ENCODE results near the gene CD82.
"Not testable (repeated sequence)": the region's sequence is repeated elsewhere in the genome, so short reads cannot be mapped to it uniquely, and the experiment has no call there.

CD82 gene

DNA sequence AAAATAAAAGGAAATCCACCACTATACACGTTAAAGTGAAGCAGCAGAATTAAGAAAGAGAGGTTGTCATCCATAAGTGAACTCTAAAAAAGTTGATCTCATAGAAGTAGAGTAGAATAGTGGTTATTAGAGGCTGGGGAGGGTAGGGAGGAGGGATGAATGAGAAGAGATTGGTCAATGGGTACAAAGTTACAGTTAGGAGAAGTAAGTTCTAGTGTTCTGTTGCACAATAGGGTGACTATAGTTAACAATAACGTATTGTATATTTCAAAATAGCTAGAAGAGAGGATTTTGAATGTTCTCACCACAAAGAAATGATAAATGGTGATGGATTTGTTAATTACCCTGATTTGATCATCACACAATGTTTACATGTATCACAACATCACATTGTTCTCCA is 72.0 kb downstream of the CD82 start:
- H3K27ac ChIP-seq: no peak overlapping the region
- TF ChIP-seq, protein P1, sequence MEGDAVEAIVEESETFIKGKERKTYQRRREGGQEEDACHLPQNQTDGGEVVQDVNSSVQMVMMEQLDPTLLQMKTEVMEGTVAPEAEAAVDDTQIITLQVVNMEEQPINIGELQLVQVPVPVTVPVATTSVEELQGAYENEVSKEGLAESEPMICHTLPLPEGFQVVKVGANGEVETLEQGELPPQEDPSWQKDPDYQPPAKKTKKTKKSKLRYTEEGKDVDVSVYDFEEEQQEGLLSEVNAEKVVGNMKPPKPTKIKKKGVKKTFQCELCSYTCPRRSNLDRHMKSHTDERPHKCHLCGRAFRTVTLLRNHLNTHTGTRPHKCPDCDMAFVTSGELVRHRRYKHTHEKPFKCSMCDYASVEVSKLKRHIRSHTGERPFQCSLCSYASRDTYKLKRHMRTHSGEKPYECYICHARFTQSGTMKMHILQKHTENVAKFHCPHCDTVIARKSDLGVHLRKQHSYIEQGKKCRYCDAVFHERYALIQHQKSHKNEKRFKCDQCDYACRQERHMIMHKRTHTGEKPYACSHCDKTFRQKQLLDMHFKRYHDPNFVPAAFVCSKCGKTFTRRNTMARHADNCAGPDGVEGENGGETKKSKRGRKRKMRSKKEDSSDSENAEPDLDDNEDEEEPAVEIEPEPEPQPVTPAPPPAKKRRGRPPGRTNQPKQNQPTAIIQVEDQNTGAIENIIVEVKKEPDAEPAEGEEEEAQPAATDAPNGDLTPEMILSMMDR (conservative IDR thresholded peaks at IDR 0.05): no peak
- TF ChIP-seq ZFX (IDR thresholded peaks at IDR 0.05): no peak

DNA sequence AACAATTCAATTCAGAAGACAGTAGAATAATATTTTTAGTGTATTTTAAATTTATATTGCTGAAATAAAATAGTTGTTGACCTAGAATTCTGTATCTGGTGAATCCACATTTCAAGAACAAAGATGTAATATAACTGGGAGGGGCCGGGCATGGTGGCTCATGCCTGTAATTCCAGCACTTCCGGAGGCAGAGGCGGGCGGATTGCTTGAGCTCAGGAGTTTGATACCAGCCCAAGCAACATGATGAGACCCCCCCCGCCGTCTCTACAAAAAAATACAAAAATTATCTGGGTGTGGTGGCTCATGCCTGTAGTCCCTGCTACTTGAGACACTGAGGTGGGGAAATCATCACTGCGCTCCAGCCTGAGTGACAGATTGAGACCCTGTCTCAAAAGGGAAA is 72.6 kb downstream of the CD82 start:
- no peak overlapping the region for H3K27ac ChIP-seq
- TF ChIP-seq ZFX (IDR thresholded peaks at IDR 0.05): no peak
- TF ChIP-seq, protein P1 (conservative IDR thresholded peaks at IDR 0.05): no peak

DNA sequence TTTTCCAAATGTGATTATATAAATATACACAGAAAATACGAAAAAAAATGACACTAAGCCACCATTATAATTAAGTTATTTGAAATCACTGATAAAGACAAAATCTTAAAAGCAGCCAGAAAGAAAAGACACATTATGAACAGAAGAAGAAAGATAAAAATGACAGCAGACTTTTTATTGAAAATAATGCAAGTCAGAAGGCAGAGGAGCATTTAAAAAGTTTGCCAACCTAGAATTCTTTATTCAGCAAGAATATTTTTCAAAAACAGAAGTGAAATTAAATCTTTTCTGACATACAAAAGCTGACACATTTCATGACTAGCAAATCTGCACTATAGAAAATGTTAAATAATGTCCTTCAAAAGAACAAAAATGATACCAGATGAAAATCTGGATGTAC is 77.8 kb downstream of the CD82 start:
- TF ChIP-seq, protein P1 (conservative IDR thresholded peaks at IDR 0.05): no peak
- no peak overlapping the region for H3K27ac ChIP-seq

DNA sequence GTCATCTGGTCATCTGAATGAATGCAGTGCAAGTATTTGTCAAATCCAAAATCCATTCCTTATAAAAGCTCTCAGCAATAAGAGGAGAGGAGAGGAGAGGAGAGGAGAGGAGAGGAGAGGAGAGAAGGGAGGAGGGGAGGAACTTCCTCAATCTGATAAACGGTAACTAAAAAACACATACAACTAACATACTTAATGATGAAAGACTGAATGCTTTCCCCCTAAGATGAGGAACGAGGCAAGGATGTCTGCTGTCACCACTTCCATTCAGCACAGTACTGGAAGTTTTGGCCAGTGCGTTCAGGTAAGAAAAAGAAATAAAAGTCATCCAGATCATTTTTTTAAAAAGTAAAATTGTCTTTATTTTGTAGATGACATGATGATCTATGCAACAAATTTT is 80.4 kb downstream of the CD82 start:
- TF ChIP-seq ZFX (IDR thresholded peaks at IDR 0.05): no peak
- TF ChIP-seq, protein P1 (conservative IDR thresholded peaks at IDR 0.05): no peak
- no peak overlapping the region for H3K27ac ChIP-seq

DNA sequence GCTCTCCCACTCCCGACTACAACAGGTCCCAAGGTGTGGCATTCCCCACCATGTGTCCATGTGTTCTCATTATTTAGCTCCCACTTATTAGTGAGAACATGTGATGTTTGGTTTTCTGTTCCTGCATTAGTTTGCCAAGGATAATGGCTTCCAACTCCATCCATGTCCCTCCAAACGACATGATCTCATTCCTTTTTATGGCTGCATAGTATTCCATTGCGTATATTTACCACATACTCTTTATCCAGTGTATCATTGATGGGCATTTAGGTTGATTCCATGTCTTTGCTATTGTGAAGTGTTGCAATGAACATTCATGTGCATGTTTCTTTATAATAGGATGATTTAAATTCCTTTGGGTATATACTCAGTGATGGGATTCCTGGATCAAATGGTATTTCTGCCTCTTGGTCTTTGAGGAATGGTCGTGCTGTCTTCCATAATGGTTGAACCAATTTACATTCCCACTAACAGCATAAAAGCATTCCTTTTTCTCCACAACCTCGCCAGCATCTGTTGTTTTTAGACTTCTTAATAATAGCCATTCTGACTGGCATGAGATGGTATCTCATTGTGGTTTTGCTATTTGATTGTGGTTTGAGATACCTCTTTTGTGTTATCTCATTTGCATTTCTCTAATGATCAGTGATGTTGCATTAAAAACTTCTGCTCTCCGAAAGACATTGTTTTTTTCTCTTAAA is 81.9 kb downstream of the CD82 start:
- not testable (repeated sequence) for H3K27ac ChIP-seq

DNA sequence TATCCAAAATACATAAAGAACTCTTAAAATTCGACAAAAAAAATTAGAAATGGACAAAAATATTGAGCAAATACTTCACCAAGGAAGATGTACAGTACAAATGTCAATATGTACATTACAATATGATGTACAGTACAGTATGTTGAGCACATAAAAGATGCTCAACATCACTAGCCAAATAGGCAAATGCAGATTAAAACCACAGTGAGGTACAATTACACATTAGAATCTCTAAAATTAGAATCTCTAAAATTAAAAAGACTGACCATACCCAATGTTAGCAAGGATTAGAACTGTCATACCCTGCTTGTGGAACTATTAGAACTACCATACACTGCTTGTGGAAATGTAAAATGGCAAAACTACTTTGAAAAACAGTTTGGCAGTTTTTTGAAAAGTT is 82.6 kb downstream of the CD82 start:
- no peak overlapping the region for H3K27ac ChIP-seq
- TF ChIP-seq, protein P1 (conservative IDR thresholded peaks at IDR 0.05): no peak
- no peak for TF ChIP-seq ZFX (IDR thresholded peaks at IDR 0.05)

DNA sequence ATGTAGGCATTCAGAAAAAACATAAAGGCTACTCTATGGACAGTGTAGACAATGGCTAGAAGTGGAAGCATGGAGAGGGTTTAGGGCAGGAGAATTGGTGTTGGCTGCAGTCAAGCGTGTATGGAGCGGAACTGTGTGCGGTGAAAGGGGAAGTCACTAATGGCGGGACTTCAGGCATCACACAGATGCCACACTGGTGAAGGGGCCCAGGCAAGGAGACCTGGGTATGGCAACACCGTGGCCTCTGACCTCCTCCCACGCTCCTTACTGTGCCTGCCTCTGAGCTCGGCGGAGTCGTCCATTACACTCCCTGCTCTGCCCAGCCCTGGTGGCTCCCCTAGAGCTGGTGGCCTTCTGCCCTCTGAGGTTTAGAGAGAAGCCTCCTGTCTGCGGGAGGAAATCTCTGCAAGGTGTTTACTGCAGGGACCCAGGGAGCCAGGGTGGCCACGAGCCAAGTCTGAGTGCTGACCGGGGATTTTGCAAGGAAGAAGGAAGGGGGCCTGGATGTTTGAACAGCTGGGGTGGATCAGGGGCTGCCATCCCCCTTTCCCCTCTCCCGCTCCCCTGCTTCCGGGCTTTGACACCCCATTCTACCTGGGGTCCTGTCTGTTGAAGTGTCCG is 86.2 kb downstream of the CD82 start:
- H3K27ac ChIP-seq: no peak overlapping the region
- no peak for TF ChIP-seq ZFX (IDR thresholded peaks at IDR 0.05)
- TF ChIP-seq, protein P1 (conservative IDR thresholded peaks at IDR 0.05): no peak
